ENCODE data around the gene MYCL. TPM values are rescaled to one million over a fixed set of nuclear protein-coding genes. Genes with fewer than 3 reads are reported as not detected.

MYCL gene
- total RNA-seq, 1 donor: 0.81 TPM

DNA sequence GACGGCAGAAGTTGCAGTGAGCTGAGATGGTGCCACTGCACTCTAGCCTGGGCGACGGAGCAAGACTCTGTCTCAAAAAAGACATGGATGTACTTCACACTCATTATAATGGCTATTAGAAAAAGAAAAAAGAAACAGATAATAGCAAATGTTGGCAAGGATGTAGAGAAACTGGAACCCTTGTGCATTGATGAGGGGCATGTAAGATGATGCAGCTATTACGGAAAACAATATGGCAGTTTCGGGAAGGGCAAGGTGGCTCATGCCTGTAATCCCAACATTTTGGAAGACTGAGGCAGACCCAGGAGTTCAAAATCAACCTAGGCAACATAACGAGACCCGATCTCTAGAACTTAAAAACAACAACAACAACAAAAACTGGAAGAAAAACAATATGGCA, 40.7 kb downstream of the MYCL start:
- DNase-seq (ENCODE audit: low read depth): no peak
- no peak for TF ChIP-seq CTCF (IDR thresholded peaks at IDR 0.05; ENCODE audit: insufficient read depth, low read length)
- no peak overlapping the region for H3K4me3 ChIP-seq (ENCODE audit: low read depth, low read length)

DNA sequence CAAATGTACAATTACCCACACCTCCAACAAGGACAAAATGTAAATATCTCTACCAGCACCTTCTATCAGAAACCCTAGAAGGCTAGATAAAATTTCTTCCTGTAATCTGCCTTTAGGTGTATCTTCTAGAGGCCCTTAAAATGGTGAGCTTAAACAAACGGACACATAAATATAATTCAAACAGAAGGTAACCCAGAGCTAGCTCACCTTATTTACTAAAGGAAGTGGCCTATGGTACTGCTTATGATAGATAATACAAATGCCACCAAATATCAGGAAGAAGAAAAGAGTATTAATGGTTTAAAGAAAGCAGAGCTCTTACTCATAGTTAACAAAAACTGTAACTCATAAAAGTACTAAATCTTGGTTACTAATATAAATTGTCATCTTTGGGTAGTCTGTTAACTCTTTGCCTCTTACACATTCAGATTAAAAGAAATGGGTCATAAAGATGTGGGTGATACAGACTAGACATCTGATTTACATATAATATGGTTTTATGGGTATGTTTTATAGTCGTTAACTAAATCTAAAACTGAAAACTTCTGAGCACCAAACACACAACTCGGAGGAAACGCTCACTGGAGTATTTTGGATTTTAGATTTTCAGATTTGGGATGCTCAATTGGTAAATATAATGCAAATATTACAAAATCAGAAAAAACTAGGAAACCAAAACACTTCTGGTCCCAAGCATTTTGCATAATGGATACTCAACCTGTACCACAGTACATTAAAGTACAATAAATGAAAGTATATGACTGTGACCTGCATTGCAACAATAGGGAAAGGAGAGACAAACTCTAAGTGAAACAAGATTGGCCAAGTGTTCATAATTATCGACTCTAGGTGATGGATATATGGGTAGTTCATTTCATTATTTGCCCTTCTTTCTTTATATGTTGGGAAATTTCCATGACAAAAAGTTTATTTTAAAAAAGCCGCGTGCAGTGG, 41.6 kb downstream of the MYCL start:
- no peak for DNase-seq (ENCODE audit: low read depth)
- TF ChIP-seq CTCF (IDR thresholded peaks at IDR 0.05; ENCODE audit: insufficient read depth, low read length): no peak
- H3K4me3 ChIP-seq (ENCODE audit: low read depth, low read length): no peak overlapping the region

DNA sequence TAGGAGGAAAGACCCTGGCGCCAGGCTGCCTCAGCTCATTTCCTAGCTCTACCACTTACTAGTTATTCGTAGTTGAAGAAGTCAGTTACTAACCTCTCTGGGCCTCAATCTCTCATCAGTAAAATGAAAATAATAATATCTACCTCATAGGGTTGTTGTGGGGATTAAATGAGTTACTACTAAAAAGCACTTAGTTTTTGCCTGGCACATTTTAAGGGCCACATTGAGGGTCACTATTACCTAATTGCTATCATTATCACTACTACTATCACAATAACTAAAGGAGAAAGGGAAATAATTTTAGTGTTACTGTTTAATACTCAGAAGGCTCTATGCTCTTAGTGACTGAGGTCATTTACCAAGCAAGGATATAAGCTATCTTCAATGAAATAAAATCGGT, 43.4 kb downstream of the MYCL start:
- H3K4me3 ChIP-seq (ENCODE audit: low read depth, low read length): no peak overlapping the region
- TF ChIP-seq CTCF (IDR thresholded peaks at IDR 0.05; ENCODE audit: insufficient read depth, low read length): no peak

GRCh38 chr1:39857126-39857878, 44.4 kb downstream of the MYCL start:
- H3K4me3 ChIP-seq (ENCODE audit: low read depth, low read length): no peak overlapping the region
- DNase-seq (ENCODE audit: low read depth): no peak
- TF ChIP-seq CTCF (IDR thresholded peaks at IDR 0.05; ENCODE audit: insufficient read depth, low read length): no peak

More for the DNA sequence above, 43.4 kb downstream of the MYCL start:
- no peak for DNase-seq (ENCODE audit: low read depth)

- no peak for TF ChIP-seq CTCF (IDR thresholded peaks at IDR 0.05; ENCODE audit: insufficient read depth, low read length)
- no peak overlapping the region for H3K4me3 ChIP-seq (ENCODE audit: low read depth, low read length)
- no peak for DNase-seq (ENCODE audit: low read depth)
Observed at GRCh38 chr1:39854738-39855137, 47.0 kb downstream of the MYCL start.

DNA sequence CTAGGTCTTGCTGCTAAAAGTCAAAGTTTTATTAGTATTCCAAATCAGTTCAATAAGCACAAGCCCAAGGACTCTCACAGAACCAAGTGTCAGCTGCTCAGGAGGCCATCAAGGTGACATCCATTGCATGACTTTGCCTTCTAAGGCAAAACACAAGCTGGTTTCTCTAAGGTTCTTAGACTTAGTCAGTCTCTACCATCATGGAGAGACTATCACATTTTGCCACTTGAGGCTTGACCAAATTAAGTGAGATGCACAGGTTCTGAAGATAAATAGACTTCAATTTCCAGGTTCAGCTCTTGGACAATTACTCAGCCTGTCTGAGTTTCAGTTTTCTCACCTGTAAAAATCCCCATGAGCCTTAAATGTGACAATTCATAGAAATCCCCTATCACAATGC, 47.4 kb downstream of the MYCL start:
- DNase-seq (ENCODE audit: low read depth): no peak
- H3K4me3 ChIP-seq (ENCODE audit: low read depth, low read length): no peak overlapping the region
- no peak for TF ChIP-seq CTCF (IDR thresholded peaks at IDR 0.05; ENCODE audit: insufficient read depth, low read length)
